IgD-negative memory B cell (primary cell): ENCODE measurements around the gene HSFX4. TPM values are rescaled to one million over a fixed set of nuclear protein-coding genes. Genes with fewer than 3 reads are reported as not detected.

Source experiments
- H3K27ac Mint-ChIP-seq, 3 donors: one replicate each; pipeline ENCODE4 v1.8.0; 2020 to 2022; ENCODE audit warnings: mild to moderate bottlenecking in 3 of 3, mixed read lengths in 3 of 3, moderate library complexity in 1 of 3
- H3K27me3 Mint-ChIP-seq: one replicate; pipeline ENCODE4 v1.8.0; 2021; ENCODE audit warnings: mixed read lengths
- H3K36me3 Mint-ChIP-seq: one replicate; pipeline ENCODE4 v1.8.0; 2020; ENCODE audit warnings: mild to moderate bottlenecking, mixed read lengths
- H3K4me1 Mint-ChIP-seq, 3 donors: one replicate each; pipeline ENCODE4 v1.8.0; 2020 to 2022; ENCODE audit warnings: mixed read lengths in 3 of 3, mild to moderate bottlenecking in 1 of 3
- H3K4me3 Mint-ChIP-seq, 4 donors: one replicate each; pipeline ENCODE4 v1.8.0; 2020 to 2022; ENCODE audit warnings: mild to moderate bottlenecking in 4 of 4, mixed read lengths in 4 of 4, moderate library complexity in 3 of 4
- H3K9me3 Mint-ChIP-seq, 3 donors: one replicate each; pipeline ENCODE4 v1.8.0; 2020 to 2021; ENCODE audit warnings: mixed read lengths in 3 of 3, mild to moderate bottlenecking in 1 of 3
- polyA plus RNA-seq: library from polyadenylated mRNA; unstranded; fragments of 300-500 nt; fragmentation: Illumina TruSeq; gene quantifications from one replicate; pipeline ENCODE4 v1.2.3, GENCODE V29; 2021

HSFX4 gene
- polyA plus RNA-seq, 1 donor from 2014 or later: not detected

- H3K27me3 Mint-ChIP-seq: no peaks in the 10 kb centered on the region
- peaks cover 0 to 4% (median 2%) of the 10 kb centered on the region in 3 donors for H3K4me1 Mint-ChIP-seq
- no peaks in the 10 kb centered on the region for H3K36me3 Mint-ChIP-seq
- H3K4me3 Mint-ChIP-seq: no peak overlapping the region
- H3K27ac Mint-ChIP-seq: no peak overlapping the region
- H3K9me3 Mint-ChIP-seq: no peaks in the 10 kb centered on the region
Measured at GRCh38 chrX:149948016-149948415, 18.6 kb downstream of the HSFX4 start.

DNA sequence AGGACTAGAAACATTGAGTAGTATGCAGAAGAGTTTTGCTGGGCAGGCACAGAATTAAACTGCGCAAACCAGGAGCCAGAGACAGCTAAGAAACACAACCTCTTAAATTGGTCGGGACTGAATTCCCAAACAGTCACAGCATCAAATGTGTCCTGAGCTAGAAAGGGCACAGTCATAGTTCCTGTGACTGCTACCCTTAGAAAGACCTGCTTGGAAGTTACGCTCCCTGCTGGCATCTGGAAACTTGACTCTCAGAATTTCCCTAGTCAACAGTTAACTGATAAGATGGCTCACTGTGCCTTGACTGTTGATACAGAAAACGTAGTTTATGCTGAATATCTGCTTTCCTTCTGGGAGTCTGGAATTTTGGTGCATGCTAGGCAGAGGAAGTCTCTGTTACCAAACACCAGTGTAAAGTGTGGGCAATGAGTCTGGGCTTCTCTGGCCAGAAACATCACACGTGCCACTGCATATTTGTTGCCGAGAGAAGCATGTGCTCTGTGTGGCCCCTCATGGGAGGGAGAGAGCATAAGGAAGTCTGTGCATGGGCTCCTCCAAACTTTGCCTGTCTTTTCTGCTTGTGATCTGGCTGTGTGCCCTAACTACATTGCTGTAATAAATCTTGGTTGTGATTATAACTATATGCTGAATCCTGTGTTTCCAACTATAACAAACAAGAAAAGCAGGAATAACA, 20.5 kb downstream of the HSFX4 start:
- no peaks in the 10 kb centered on the region for H3K9me3 Mint-ChIP-seq
- H3K27me3 Mint-ChIP-seq: no peaks in the 10 kb centered on the region
- H3K4me1 Mint-ChIP-seq: peaks cover 0 to 4% (median 2%) of the 10 kb centered on the region in 3 donors
- H3K27ac Mint-ChIP-seq: no peak overlapping the region
- H3K4me3 Mint-ChIP-seq: no peak overlapping the region
- no peaks in the 10 kb centered on the region for H3K36me3 Mint-ChIP-seq

- Mint-ChIP-seq H3K27ac (no peak overlapping the region), H3K4me3 (no peak overlapping the region), H3K36me3 (no peaks in the 10 kb centered on the region), H3K4me1 (peaks cover 0 to 4% (median 0%) of the 10 kb centered on the region in 3 donors), H3K9me3 (no peaks in the 10 kb centered on the region), H3K27me3 (no peaks in the 10 kb centered on the region)
Measured at GRCh38 chrX:149950681-149951080, 21.3 kb downstream of the HSFX4 start.

DNA sequence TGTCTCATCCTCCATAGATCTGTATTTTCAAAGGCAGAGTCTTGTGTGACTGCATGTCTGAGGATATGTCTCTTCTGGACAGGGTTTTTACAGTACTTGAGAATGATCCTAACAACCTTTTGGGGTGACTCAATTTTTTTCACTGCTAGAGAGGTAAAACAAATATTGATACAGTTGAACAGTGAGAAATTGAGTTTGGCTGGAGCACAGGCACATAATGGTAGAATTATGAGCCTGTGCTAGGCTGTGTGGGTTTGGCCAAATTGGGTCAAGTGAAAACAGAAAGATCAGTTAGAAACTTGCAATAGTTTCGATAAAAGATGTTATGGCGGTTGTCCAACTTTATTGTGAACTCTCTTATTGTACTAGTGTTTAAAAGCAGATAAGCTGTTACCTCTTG, 32.2 kb downstream of the HSFX4 start:
- H3K4me1 Mint-ChIP-seq: no peaks in the 10 kb centered on the region
- no peak overlapping the region for H3K27ac Mint-ChIP-seq
- H3K4me3 Mint-ChIP-seq: no peak overlapping the region
- no peaks in the 10 kb centered on the region for H3K9me3 Mint-ChIP-seq
- H3K36me3 Mint-ChIP-seq: peaks cover 2% of the 10 kb centered on the region
- no peaks in the 10 kb centered on the region for H3K27me3 Mint-ChIP-seq

DNA sequence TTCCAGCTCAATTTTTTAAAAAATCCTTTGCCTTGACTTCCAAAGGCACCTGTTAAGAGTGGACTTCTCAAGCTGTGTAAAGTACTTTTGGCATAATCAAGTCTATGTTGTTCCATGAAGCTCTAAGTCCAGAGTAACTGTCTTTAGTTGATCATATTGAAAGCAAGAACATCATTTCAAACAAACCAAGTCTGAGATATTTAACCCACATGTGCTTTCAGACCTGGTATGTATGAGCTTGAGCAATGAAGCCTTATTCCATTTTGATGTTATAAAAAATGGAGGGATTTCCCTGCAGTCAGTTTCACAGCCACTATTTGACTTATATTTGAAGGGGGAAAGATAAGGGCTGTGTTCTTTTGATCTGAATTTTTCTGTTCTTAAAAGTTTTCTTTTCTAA, 32.6 kb downstream of the HSFX4 start:
- Mint-ChIP-seq H3K27me3 (no peaks in the 10 kb centered on the region), H3K4me3 (no peak overlapping the region), H3K36me3 (peaks cover 2% of the 10 kb centered on the region), H3K9me3 (no peaks in the 10 kb centered on the region), H3K4me1 (no peaks in the 10 kb centered on the region), H3K27ac (no peak overlapping the region)

DNA sequence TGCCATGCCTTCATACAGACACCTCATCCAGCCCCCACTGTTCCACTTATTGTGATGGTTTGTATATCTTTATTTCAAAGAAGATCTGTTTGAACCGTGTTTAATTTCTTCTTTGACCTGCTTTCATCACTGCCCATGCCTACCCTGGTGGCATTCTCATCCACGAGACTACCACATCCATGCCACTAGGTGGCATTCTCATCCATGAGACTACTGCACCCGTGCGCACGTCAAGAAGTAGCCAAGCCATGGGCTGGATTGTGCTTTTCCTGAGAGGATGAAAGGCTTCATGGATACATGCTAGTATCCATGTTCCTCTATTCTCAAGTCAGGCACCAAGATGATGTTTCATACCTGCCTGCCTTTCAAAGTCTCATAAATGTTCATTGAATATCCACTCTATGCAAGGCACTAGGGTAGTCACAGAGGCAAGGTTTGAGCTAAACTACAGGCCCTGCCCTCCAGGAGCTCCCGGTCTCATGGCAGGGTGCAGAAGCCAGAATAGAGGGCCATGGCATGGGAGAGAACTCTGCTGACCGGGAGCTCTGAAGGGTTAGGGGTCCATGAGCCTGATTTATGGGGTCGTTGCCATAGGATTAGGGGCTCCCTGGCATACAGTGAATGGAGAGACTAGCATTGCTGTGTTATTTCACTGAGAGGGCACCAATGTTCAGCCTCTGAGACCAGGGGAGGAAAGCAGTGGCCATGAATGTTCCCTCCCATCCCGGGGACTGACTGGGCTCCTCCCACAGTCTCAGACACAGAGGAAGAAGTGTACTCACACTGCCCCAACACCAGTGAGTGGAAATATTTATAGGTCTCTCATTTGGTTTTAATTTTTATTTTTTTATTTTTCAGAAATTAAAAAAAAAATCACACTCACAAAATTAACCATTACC, 33.7 kb downstream of the HSFX4 start:
- H3K4me1 Mint-ChIP-seq: no peaks in the 10 kb centered on the region
- H3K36me3 Mint-ChIP-seq: peaks cover 2% of the 10 kb centered on the region
- H3K9me3 Mint-ChIP-seq: no peaks in the 10 kb centered on the region
- H3K4me3 Mint-ChIP-seq: no peak overlapping the region
- no peak overlapping the region for H3K27ac Mint-ChIP-seq
- H3K27me3 Mint-ChIP-seq: no peaks in the 10 kb centered on the region

DNA sequence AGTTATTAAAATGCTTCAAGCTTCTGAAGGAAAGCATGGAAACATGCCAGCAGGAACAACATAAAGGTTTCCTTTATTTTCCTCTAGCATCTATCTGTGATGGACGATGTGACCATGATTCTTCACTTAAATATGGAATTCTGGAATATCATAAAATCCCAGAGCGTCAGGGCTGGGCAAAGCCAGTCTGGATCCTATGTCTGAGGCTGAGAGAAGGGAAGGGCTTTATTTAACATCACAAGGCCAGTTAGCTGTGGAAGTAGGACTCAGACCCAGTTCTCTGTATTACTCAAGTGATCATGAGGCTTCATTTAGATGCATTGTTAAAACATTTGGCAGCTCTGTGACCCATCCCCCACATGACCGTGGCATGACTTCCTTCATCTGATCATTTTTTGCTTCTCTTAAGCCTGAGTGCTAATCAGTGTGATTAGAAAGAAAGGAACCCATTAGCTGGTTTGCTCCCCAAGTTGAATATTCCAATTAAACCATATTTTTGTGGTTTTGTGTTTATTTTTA, 49.8 kb downstream of the HSFX4 start:
- no peaks in the 10 kb centered on the region for H3K9me3 Mint-ChIP-seq
- H3K4me1 Mint-ChIP-seq: no peaks in the 10 kb centered on the region
- H3K27ac Mint-ChIP-seq: no peak overlapping the region
- peaks cover 3% of the 10 kb centered on the region for H3K36me3 Mint-ChIP-seq
- no peak overlapping the region for H3K4me3 Mint-ChIP-seq
- H3K27me3 Mint-ChIP-seq: no peaks in the 10 kb centered on the region

Other genes starting within 250 kb of the HSFX4 start
- not detected for gene MAGEA11, start 217.5 kb upstream of the HSFX4 start, polyA plus RNA-seq
- gene HSFX1, start 155.5 kb upstream of the HSFX4 start, polyA plus RNA-seq: not detected
- not detected for gene MAGEA9, start 147.6 kb upstream of the HSFX4 start, polyA plus RNA-seq
- gene MAGEA8, start 48.4 kb upstream of the HSFX4 start, polyA plus RNA-seq: not detected
- 37.7 TPM for gene EOLA2, start 8.9 kb downstream of the HSFX4 start, polyA plus RNA-seq